ENCODE data around the gene RTN4RL2. TPM values are rescaled to one million over a fixed set of nuclear protein-coding genes. Genes with fewer than 3 reads are reported as not detected.

The RTN4RL2 gene
- total RNA-seq, 1 donor: 0.36 TPM

DNA sequence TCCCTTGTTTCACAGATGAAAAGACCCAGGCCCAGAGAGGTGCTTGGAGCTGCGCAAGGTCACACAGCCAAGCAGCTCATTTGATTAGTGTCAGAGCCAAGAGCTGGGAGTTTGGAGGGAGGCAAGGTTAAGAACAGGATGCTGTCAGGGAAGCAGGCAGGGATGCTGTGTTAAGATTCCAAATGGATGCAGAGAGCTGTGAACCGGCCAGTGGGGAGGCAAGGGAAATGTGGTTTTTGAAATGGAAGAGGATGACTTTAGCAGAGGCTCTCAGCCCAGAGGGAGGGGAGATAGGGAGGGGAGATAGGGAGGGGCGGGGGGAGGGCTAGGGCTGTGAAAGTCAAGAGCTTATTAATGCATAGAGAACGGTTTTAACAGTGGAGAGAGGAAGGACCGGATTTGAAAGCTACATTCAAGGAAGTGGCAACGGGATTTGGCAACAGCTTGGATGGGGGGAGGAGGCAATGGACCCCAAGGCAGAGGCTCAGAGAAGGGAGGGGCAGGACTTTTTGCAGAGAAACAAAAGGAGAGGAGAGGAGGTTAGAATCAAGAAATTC lies 13.0 kb downstream of the RTN4RL2 start:
- Histone ChIP-seq H3K4me1 (ENCODE audit: insufficient read depth, low read length) (no peaks in the 10 kb centered on the region), H3K4me2 (ENCODE audit: insufficient read depth, low read length) (no peak overlapping the region), H4K20me1 (ENCODE audit: insufficient read depth, low read length) (no peaks in the 10 kb centered on the region), H3K9me3 (ENCODE audit: low read depth, low read length) (no peaks in the 10 kb centered on the region), H3K27me3 (ENCODE audit: insufficient read depth, low read length) (peaks cover 25% of the 10 kb centered on the region), H3K79me2 (ENCODE audit: insufficient read depth, low read length) (no peaks in the 10 kb centered on the region), H3K4me3 (ENCODE audit: insufficient read depth, low read length) (no peak overlapping the region), H2AFZ (ENCODE audit: low read length) (no peak overlapping the region), H3K36me3 (ENCODE audit: insufficient read depth, low read length) (no peaks in the 10 kb centered on the region), H3K27ac (ENCODE audit: low read depth, low read length) (no peak overlapping the region)
- TF ChIP-seq, protein P1, sequence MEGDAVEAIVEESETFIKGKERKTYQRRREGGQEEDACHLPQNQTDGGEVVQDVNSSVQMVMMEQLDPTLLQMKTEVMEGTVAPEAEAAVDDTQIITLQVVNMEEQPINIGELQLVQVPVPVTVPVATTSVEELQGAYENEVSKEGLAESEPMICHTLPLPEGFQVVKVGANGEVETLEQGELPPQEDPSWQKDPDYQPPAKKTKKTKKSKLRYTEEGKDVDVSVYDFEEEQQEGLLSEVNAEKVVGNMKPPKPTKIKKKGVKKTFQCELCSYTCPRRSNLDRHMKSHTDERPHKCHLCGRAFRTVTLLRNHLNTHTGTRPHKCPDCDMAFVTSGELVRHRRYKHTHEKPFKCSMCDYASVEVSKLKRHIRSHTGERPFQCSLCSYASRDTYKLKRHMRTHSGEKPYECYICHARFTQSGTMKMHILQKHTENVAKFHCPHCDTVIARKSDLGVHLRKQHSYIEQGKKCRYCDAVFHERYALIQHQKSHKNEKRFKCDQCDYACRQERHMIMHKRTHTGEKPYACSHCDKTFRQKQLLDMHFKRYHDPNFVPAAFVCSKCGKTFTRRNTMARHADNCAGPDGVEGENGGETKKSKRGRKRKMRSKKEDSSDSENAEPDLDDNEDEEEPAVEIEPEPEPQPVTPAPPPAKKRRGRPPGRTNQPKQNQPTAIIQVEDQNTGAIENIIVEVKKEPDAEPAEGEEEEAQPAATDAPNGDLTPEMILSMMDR (IDR thresholded peaks at IDR 0.05; ENCODE audit: extremely low read depth, low read depth, low read length): no peak
- peak; percentile 81 for DNase-seq (ENCODE audit: insufficient read length, low spot score, missing footprints)

DNA sequence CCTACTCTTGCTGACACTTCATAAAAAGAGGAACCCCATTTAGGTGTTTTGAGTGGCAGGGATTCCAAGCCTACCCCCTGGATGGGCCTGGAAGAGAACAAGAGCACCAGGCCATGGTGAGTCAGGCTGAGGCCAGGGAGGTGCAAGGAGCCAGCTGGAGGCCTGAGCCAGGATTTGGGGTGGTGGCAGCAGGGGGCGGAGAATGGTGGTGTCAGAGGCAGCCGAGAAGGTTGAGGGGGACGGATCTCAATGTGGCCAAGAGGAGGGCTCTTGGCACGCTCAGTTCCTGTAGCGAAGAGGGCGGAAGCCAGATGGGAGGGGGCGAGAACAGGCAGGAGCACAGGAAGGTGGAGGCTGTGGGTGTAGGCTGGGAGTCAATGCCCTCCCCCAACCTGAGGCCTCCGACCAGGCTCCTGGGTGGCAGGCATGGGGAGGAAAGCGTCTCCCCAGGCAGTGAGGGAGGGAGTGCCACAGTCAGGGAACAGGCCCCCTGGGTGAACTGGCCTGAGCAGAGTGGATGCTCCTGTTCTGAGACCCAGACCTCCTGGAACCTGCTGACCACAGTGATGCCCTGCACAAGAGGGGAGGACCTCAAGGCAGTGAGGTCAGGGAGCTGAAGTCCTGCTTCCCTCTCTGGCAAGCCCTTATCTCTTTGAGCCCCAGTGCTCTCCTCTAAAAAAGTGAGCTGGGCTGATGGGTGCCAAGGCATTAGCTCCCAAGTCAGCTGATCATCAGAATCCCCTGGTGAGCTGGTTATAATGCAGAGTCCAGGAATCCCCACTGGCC lies 13.9 kb downstream of the RTN4RL2 start:
- no peaks in the 10 kb centered on the region for H3K4me1 ChIP-seq (ENCODE audit: insufficient read depth, low read length)
- H3K4me3 ChIP-seq (ENCODE audit: insufficient read depth, low read length): no peak overlapping the region
- peaks cover 25% of the 10 kb centered on the region for H3K27me3 ChIP-seq (ENCODE audit: insufficient read depth, low read length)
- H3K36me3 ChIP-seq (ENCODE audit: insufficient read depth, low read length): no peaks in the 10 kb centered on the region
- no peak overlapping the region for H2AFZ ChIP-seq (ENCODE audit: low read length)
- H3K79me2 ChIP-seq (ENCODE audit: insufficient read depth, low read length): no peaks in the 10 kb centered on the region
- H4K20me1 ChIP-seq (ENCODE audit: insufficient read depth, low read length): no peaks in the 10 kb centered on the region
- no peak overlapping the region for H3K4me2 ChIP-seq (ENCODE audit: insufficient read depth, low read length)
- DNase-seq (ENCODE audit: insufficient read length, low spot score, missing footprints): peak; percentile 91
- H3K27ac ChIP-seq (ENCODE audit: low read depth, low read length): no peak overlapping the region
- TF ChIP-seq, protein P1 (IDR thresholded peaks at IDR 0.05; ENCODE audit: extremely low read depth, low read depth, low read length): no peak
- no peaks in the 10 kb centered on the region for H3K9me3 ChIP-seq (ENCODE audit: low read depth, low read length)

GRCh38 chr11:57474803-57475115 lies 14.4 kb downstream of the RTN4RL2 start:
- H3K9me3 ChIP-seq (ENCODE audit: low read depth, low read length): no peaks in the 10 kb centered on the region
- H3K27me3 ChIP-seq (ENCODE audit: insufficient read depth, low read length): peaks cover 25% of the 10 kb centered on the region
- DNase-seq (ENCODE audit: insufficient read length, low spot score, missing footprints): peak; percentile 50
- no peak overlapping the region for H3K4me3 ChIP-seq (ENCODE audit: insufficient read depth, low read length)
- H3K4me2 ChIP-seq (ENCODE audit: insufficient read depth, low read length): no peak overlapping the region
- no peak overlapping the region for H2AFZ ChIP-seq (ENCODE audit: low read length)
- no peaks in the 10 kb centered on the region for H3K79me2 ChIP-seq (ENCODE audit: insufficient read depth, low read length)
- no peaks in the 10 kb centered on the region for H4K20me1 ChIP-seq (ENCODE audit: insufficient read depth, low read length)
- H3K4me1 ChIP-seq (ENCODE audit: insufficient read depth, low read length): no peaks in the 10 kb centered on the region
- no peak overlapping the region for H3K27ac ChIP-seq (ENCODE audit: low read depth, low read length)
- no peaks in the 10 kb centered on the region for H3K36me3 ChIP-seq (ENCODE audit: insufficient read depth, low read length)
- TF ChIP-seq, protein P1 (IDR thresholded peaks at IDR 0.05; ENCODE audit: extremely low read depth, low read depth, low read length): no peak

GRCh38 chr11:57475191-57475590 lies 14.9 kb downstream of the RTN4RL2 start:
- peaks cover 25% of the 10 kb centered on the region for H3K27me3 ChIP-seq (ENCODE audit: insufficient read depth, low read length)

More at GRCh38 chr11:57475191-57475590, 14.9 kb downstream of the RTN4RL2 start:
- H3K79me2 ChIP-seq (ENCODE audit: insufficient read depth, low read length): no peaks in the 10 kb centered on the region
- no peak overlapping the region for H3K27ac ChIP-seq (ENCODE audit: low read depth, low read length)
- DNase-seq (ENCODE audit: insufficient read length, low spot score, missing footprints): peak; percentile 58
- H3K9me3 ChIP-seq (ENCODE audit: low read depth, low read length): no peaks in the 10 kb centered on the region
- TF ChIP-seq, protein P1 (IDR thresholded peaks at IDR 0.05; ENCODE audit: extremely low read depth, low read depth, low read length): no peak
- no peaks in the 10 kb centered on the region for H4K20me1 ChIP-seq (ENCODE audit: insufficient read depth, low read length)
- no peak overlapping the region for H3K4me3 ChIP-seq (ENCODE audit: insufficient read depth, low read length)
- H2AFZ ChIP-seq (ENCODE audit: low read length): no peak overlapping the region
- H3K4me2 ChIP-seq (ENCODE audit: insufficient read depth, low read length): no peak overlapping the region
- H3K4me1 ChIP-seq (ENCODE audit: insufficient read depth, low read length): no peaks in the 10 kb centered on the region
- H3K36me3 ChIP-seq (ENCODE audit: insufficient read depth, low read length): no peaks in the 10 kb centered on the region
